ENCODE measurements around the gene TXNDC11. TPM values are rescaled to one million over a fixed set of nuclear protein-coding genes. Genes with fewer than 3 reads are reported as not detected.

Gene TXNDC11
- total RNA-seq, 2 donors from 2014 or later: 29.5 to 38.1 TPM

DNA sequence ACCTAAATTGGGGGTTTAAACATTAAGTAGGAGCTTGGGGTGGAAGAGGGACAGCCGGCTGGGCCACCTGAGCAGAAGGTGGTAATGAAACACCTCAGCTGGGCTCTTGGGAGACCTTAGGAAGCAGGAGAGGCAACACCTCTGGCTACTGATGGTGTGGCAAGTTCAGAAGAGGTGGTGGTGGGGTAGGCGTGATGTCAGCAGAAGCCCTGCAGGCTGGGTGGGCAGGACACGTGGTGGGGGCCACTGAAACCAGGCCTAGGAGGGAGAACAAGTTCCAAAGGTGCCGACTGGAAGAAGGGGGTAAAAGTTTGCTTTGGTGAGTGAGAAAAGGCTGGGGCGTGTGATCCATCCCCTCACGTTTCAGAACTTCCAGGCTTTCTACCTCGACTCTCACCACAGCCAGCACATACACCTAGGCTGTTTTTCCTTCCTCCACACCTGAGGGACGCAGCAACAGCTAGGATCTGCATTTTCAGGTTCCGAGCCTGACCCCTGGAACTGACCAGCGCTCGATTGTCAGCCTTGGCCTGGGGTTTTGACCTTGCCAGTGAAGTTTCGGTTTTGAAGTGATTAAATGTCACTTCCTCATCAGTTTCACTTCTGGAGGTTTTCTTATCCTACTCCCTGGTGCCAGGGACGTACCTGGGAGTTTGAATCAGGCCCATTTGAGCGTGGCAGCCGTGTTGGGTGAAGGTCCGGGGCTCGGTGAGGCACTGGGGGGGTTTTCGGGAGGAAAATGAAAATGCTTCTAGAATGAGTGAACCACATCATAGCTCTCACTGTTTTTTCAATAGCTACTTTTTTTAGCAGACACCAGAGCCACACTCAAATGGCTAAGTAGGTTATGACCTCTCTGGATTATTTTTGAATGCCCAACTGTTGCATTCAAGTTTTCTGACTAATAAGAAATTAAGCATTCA is 64.4 kb downstream of the TXNDC11 start:
- H3K36me3 ChIP-seq: peaks cover 63% of the 10 kb centered on the region
- peak overlapping the region; percentile 43 to 57 for H3K27ac ChIP-seq
- H3K27me3 ChIP-seq: no peaks in the 10 kb centered on the region
- TF ChIP-seq, protein P1, sequence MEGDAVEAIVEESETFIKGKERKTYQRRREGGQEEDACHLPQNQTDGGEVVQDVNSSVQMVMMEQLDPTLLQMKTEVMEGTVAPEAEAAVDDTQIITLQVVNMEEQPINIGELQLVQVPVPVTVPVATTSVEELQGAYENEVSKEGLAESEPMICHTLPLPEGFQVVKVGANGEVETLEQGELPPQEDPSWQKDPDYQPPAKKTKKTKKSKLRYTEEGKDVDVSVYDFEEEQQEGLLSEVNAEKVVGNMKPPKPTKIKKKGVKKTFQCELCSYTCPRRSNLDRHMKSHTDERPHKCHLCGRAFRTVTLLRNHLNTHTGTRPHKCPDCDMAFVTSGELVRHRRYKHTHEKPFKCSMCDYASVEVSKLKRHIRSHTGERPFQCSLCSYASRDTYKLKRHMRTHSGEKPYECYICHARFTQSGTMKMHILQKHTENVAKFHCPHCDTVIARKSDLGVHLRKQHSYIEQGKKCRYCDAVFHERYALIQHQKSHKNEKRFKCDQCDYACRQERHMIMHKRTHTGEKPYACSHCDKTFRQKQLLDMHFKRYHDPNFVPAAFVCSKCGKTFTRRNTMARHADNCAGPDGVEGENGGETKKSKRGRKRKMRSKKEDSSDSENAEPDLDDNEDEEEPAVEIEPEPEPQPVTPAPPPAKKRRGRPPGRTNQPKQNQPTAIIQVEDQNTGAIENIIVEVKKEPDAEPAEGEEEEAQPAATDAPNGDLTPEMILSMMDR (IDR thresholded peaks at IDR 0.05): no peak
- peaks cover 0 to 60% of the 10 kb centered on the region in 2 donors for H3K4me1 ChIP-seq
- no peak for DNase-seq (ENCODE audit: low spot score)
- no peak overlapping the region for H3K4me3 ChIP-seq
- H3K9me3 ChIP-seq: no peaks in the 10 kb centered on the region

DNA sequence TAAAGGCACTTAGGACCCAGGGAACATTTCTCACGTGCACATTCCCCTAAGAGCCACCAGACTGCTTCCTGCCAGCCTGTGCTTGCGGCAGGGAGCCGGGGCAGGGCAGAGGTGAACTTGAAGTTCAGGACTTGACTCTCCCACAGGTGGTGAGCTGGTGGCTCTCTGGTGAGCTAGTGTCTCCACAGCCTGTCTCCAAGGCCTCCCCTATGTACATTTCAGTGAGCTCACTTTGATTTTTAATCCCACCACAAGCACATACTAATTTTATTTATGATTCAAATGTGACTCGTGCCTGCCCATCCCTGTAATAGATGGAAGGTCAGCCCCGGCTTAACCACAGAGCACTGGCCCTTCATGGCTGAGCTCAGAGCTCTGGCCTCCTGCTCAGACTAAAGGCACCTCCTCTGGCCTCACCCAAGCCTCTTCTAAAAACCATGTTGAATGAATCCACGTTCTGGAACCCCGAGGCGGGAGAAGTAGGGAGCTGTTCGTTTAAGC is 65.2 kb downstream of the TXNDC11 start:
- H3K4me1 ChIP-seq: peaks cover 0 to 60% of the 10 kb centered on the region in 2 donors
- H3K27me3 ChIP-seq: no peaks in the 10 kb centered on the region
- no peaks in the 10 kb centered on the region for H3K9me3 ChIP-seq
- peak overlapping the region; percentile 43 to 57 for H3K27ac ChIP-seq
- no peak overlapping the region for H3K4me3 ChIP-seq
- H3K36me3 ChIP-seq: peaks cover 60% of the 10 kb centered on the region
- TF ChIP-seq, protein P1 (IDR thresholded peaks at IDR 0.05): no peak
- no peak for DNase-seq (ENCODE audit: low spot score)

DNA sequence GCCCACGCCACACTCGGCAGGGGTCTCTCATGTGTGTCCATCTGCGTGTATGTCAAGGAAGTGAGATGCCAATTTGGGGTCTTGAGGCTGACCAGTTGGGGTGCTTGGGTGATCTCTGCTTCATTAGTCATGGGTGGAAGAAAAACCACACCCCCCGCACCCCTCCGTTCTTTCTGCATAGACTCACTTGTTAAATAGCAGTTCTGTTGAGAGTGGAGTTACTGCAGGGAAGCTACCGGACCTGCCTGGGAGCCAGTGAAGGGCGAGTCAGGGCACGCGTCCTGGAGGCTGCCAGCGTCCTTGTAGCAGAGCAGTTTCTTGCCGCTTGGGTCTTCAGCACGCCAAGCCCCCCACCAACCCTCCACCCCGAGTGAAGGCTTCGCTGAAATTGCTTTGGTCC is 65.9 kb downstream of the TXNDC11 start:
- Histone ChIP-seq H3K4me3 (no peak overlapping the region), H3K36me3 (peaks cover 56% of the 10 kb centered on the region), H3K4me1 (peaks cover 0 to 60% of the 10 kb centered on the region in 2 donors), H3K9me3 (no peaks in the 10 kb centered on the region), H3K27me3 (no peaks in the 10 kb centered on the region), H3K27ac (peak overlapping the region; percentile 43 to 57)
- DNase-seq (ENCODE audit: low spot score): no peak
- TF ChIP-seq, protein P1 (IDR thresholded peaks at IDR 0.05): no peak

DNA sequence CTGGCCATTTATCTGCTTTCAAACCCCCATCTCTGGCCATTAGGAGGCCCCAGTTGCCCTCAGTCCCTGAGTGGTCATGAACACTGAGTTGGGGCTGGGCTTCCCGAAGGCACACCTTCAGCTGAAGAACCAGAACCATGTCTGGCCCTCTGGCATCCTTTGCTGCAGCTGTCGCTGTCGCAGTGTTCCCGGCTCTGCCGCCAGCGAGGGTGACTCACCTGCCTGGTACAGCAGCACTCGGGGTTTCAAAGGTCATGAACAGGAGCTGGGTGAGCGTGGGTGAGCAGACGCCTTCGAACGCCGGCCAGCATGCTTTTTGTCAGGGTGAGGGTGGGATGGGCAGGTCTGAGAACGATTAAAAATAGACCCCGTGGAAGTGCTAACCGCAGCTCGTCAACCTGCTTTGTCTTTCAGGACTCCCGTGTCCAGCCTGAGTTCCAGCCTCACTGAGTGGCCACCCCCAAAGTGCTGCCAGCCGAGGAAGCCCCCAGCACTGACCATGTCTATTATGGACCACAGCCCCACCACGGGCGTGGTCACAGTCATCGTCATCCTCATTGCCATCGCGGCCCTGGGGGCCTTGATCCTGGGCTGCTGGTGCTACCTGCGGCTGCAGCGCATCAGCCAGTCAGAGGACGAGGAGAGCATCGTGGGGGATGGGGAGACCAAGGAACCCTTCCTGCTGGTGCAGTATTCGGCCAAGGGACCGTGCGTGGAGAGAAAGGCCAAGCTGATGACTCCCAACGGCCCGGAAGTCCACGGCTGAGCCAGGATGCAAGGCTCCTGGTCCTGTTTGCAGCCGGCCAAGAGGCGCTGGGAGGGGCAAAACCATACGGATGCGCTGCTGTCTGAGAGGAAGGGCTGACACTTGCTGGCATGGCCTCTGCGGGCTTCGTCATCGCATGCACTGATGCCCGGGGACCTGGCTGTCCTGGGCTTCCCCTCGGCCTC is 66.8 kb downstream of the TXNDC11 start:
- TF ChIP-seq, protein P1 (IDR thresholded peaks at IDR 0.05): no peak
- DNase-seq (ENCODE audit: low spot score): no peak
- H3K27ac ChIP-seq: peak overlapping the region; percentile 40 to 91
- no peak overlapping the region for H3K4me3 ChIP-seq
- no peaks in the 10 kb centered on the region for H3K9me3 ChIP-seq
- H3K4me1 ChIP-seq: peaks cover 0 to 65% of the 10 kb centered on the region in 2 donors
- peaks cover 46% of the 10 kb centered on the region for H3K36me3 ChIP-seq
- no peaks in the 10 kb centered on the region for H3K27me3 ChIP-seq

DNA sequence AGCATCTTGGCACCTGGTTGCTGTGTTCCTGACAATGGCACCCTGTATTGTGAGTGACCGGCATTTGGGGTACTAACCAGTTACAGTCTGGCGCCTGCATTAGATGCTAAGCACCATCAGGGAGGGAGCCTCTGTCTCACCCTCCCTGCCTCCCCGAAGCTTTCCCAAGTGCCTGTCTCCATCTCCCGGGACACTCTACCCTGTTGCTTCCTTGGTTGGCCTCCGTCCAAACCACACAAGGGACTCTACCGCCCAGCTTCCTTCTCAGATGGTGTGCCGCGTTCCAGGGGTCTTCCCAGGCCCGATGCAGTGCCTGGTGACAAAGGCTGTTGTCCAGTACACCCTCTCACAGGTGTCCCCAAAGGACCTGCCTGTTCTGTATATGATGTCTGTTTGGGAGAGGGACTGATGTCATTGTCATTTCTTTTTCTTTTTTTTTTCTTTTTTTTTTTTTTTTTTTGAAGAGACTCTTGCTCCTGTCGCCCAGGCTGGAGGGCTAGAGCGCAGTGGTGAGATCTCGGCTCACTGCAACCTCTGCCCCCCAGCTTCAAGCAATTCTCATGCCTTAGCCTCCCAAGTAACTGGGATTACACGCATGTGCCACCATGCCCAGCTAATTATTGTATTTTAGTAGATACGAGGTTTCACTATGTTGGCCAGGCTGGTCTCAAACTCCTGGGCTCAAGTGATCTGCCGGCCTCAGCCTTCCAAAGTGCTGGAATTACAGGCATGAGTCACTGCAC is 67.7 kb downstream of the TXNDC11 start:
- no peaks in the 10 kb centered on the region for H3K9me3 ChIP-seq
- H3K4me1 ChIP-seq: peaks cover 0 to 73% of the 10 kb centered on the region in 2 donors
- DNase-seq (ENCODE audit: low spot score): no peak
- no peak overlapping the region for H3K4me3 ChIP-seq
- no peaks in the 10 kb centered on the region for H3K27me3 ChIP-seq
- TF ChIP-seq, protein P1 (IDR thresholded peaks at IDR 0.05): no peak
- peaks cover 42% of the 10 kb centered on the region for H3K36me3 ChIP-seq
- H3K27ac ChIP-seq: peak overlapping the region; percentile 40 to 91

Measured in right atrium auricular region (tissue), 2 donors.